A172 (cell line): ENCODE data around the gene CCT7. TPM values are rescaled to one million over a fixed set of nuclear protein-coding genes. Genes with fewer than 3 reads are reported as not detected.
"Not testable (repeated sequence)": the region's sequence is repeated elsewhere in the genome, so short reads cannot be mapped to it uniquely, and the experiment has no call there.

Source experiments
- DNase-seq: peaks from one replicate; pipeline ENCODE4 v3.0.0-alpha.2; 2015; ENCODE audit warnings: low spot score
- total RNA-seq: library from RNA; depleted of rRNA; stranded (reverse); fragments of >200 nt; shearing (Covaris generic); gene quantifications from 2 replicates; pipeline ENCODE4 v1.2.3, GENCODE V29; 2014

The CCT7 gene
- total RNA-seq, 1 experiment from 2014 or later, result 768 TPM

- no peak for DNase-seq
These were observed 20.4 kb downstream of the CCT7 start for GRCh38 chr2:73254343-73255006.

- DNase-seq, result no peak
These were observed 21.0 kb downstream of the CCT7 start for GRCh38 chr2:73255007-73255644.

- no peak for DNase-seq
These were observed 22.0 kb downstream of the CCT7 start for GRCh38 chr2:73255907-73256617.

GRCh38 chr2:73256618-73256922, 22.5 kb downstream of the CCT7 start:
- no peak for DNase-seq

GRCh38 chr2:73257021-73257420, 22.9 kb downstream of the CCT7 start:
- DNase-seq, result no peak

GRCh38 chr2:73257425-73258125, 23.5 kb downstream of the CCT7 start:
- no peak for DNase-seq

- DNase-seq, result no peak
These were observed 24.2 kb downstream of the CCT7 start for GRCh38 chr2:73258186-73258912.

GRCh38 chr2:73258913-73259215, 24.8 kb downstream of the CCT7 start:
- DNase-seq, result no peak

- DNase-seq, result no peak
These were observed 25.2 kb downstream of the CCT7 start for GRCh38 chr2:73259276-73259675.

GRCh38 chr2:73259704-73260337, 25.7 kb downstream of the CCT7 start:
- no peak for DNase-seq

GRCh38 chr2:73260338-73260984, 26.4 kb downstream of the CCT7 start:
- DNase-seq, result no peak

- DNase-seq, result no peak
These were observed 28.1 kb downstream of the CCT7 start for GRCh38 chr2:73262108-73262651.

- DNase-seq, result not testable (repeated sequence)
These were observed 28.8 kb downstream of the CCT7 start for GRCh38 chr2:73262691-73263429.

GRCh38 chr2:73263540-73264331, 29.6 kb downstream of the CCT7 start:
- DNase-seq, result no peak

- DNase-seq, result no peak
These were observed 30.2 kb downstream of the CCT7 start for GRCh38 chr2:73264332-73264606.

GRCh38 chr2:73264783-73265182, 30.7 kb downstream of the CCT7 start:
- DNase-seq, result no peak

- DNase-seq, result no peak
These were observed 31.4 kb downstream of the CCT7 start for GRCh38 chr2:73265298-73266060.

GRCh38 chr2:73266061-73266901, 32.2 kb downstream of the CCT7 start:
- no peak for DNase-seq
